Endometrial microvascular endothelial cells (primary cell): ENCODE measurements around the gene OR8S1. TPM values are rescaled to one million over a fixed set of nuclear protein-coding genes. Genes with fewer than 3 reads are reported as not detected.
"Not testable (repeated sequence)": the region's sequence is repeated elsewhere in the genome, so short reads cannot be mapped to it uniquely, and the experiment has no call there.

Source experiments
- in situ Hi-C: cut with HindIII; loops from 2 replicates; pipeline ENCODE4 v1.10.0; 2017; ENCODE audit warnings: low sequenced_read_pairs, low pct_unique_long_range_greater_than_20kb; ENCODE audit errors: inconsistent ontology term
- total RNA-seq: library from RNA; depleted of rRNA; stranded (reverse); fragments of >200 nt; gene quantifications from one replicate; pipeline ENCODE4 v1.2.3, GENCODE V29; 2015; ENCODE audit errors: inconsistent ontology term

Gene OR8S1
- not detected for total RNA-seq

- in situ Hi-C loops: no loop called here
Measured at GRCh38 chr12:48525332-48525731, at the start of gene OR8S1. TSS of gene OR8S1 (plus strand) at chr12:48525632. CDS start at chr12:48525632, 0 bp downstream.

GRCh38 chr12:48482198-48482597, 43.2 kb upstream of the OR8S1 start, which contains the start of gene C12orf54:
TSS of gene C12orf54 (plus strand) at chr12:48482498. CDS start at chr12:48483297, 799 bp downstream.
- in situ Hi-C loops: no loop called here

- in situ Hi-C loops: no loop called here
Measured at GRCh38 chr12:48482930-48483329, 42.5 kb upstream of the OR8S1 start.

- in situ Hi-C loops: no loop called here
Measured at GRCh38 chr12:48486261-48486660, 39.2 kb upstream of the OR8S1 start.

GRCh38 chr12:48486679-48487078, 38.8 kb upstream of the OR8S1 start:
- in situ Hi-C loops: no loop called here

GRCh38 chr12:48489012-48489411, 36.4 kb upstream of the OR8S1 start:
- in situ Hi-C loops: no loop called here

- in situ Hi-C loops: not testable (repeated sequence)
Measured at GRCh38 chr12:48489456-48489855, 36.0 kb upstream of the OR8S1 start.

- in situ Hi-C loops: not testable (repeated sequence)
Measured at GRCh38 chr12:48500281-48500680, 25.2 kb upstream of the OR8S1 start.

GRCh38 chr12:48506836-48507235, 18.6 kb upstream of the OR8S1 start:
- in situ Hi-C loops: not testable (repeated sequence)

- in situ Hi-C loops: no loop called here
Measured at GRCh38 chr12:48508987-48509386, 16.4 kb upstream of the OR8S1 start.

GRCh38 chr12:48510111-48510510, 15.3 kb upstream of the OR8S1 start:
- in situ Hi-C loops: no loop called here

GRCh38 chr12:48512855-48513254, 12.6 kb upstream of the OR8S1 start:
- in situ Hi-C loops: no loop called here

- in situ Hi-C loops: no loop called here
Measured at GRCh38 chr12:48514728-48515127, 10.7 kb upstream of the OR8S1 start.

GRCh38 chr12:48520381-48520780, 5.1 kb upstream of the OR8S1 start:
- in situ Hi-C loops: not testable (repeated sequence)

GRCh38 chr12:48527891-48528670, 2.6 kb downstream of the OR8S1 start:
- in situ Hi-C loops: no loop called here

GRCh38 chr12:48532601-48533000, 7.2 kb downstream of the OR8S1 start:
- in situ Hi-C loops: no loop called here

- in situ Hi-C loops: no loop called here
Measured at GRCh38 chr12:48536602-48537001, 11.2 kb downstream of the OR8S1 start.

- in situ Hi-C loops: no loop called here
Measured at GRCh38 chr12:48542300-48542928, 17.0 kb downstream of the OR8S1 start.

- in situ Hi-C loops: no loop called here
Measured at GRCh38 chr12:48545833-48546469, 20.5 kb downstream of the OR8S1 start.

GRCh38 chr12:48547012-48547411, 21.6 kb downstream of the OR8S1 start:
- in situ Hi-C loops: not testable (repeated sequence)
